Measurements from ENCODE around the gene TSPAN10.
"Not testable (repeated sequence)": the region's sequence is repeated elsewhere in the genome, so short reads cannot be mapped to it uniquely, and the experiment has no call there.

Gene TSPAN10

DNA sequence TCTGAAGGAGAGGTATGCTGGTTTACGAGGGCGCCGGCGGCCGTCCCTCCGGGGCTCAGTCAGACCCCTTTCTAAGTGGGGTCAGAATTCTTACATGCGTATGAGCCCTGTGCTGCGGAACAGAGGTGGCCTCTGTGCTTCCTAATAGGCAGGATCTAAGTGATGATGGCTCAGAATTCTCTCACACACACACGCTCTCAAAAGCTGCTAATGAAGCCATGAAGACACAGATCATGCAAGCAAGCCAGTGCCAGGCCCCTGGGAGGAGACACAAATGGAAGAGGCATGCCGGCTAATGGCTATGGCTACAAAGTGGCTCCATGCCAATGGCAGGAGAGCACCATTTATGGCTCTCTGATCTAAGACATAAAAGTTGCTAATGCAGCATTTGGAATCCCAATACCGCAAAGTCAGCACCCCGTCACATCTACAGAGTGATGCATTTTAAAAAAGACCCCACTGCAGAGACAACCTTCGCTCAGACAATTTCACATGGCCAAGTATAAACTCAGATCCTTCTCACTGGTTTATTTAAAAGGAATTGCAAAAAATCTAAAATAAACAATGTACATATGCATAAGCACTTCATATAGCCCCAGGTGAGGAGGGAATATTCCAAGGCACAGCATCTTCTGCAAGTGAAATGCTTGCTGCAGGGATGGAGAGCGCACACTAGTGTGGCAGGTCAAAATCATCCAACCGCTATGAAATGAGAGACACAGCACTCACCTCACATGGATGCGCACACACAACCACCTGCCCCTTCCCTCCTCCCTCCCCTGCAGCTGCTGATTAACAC lies 24.6 kb upstream of the TSPAN10 start:
- no peak for DNase-seq
- no peak for ATAC-seq
- Mint-ChIP-seq H3K36me3 (ENCODE audit: low read depth) (peaks cover 48% of the 10 kb centered on the region), H3K27ac (no peak overlapping the region), H3K9me3 (no peaks in the 10 kb centered on the region), H3K27me3 (no peaks in the 10 kb centered on the region), H3K4me1 (peaks cover 47% of the 10 kb centered on the region), H3K4me3 (no peak overlapping the region)

DNA sequence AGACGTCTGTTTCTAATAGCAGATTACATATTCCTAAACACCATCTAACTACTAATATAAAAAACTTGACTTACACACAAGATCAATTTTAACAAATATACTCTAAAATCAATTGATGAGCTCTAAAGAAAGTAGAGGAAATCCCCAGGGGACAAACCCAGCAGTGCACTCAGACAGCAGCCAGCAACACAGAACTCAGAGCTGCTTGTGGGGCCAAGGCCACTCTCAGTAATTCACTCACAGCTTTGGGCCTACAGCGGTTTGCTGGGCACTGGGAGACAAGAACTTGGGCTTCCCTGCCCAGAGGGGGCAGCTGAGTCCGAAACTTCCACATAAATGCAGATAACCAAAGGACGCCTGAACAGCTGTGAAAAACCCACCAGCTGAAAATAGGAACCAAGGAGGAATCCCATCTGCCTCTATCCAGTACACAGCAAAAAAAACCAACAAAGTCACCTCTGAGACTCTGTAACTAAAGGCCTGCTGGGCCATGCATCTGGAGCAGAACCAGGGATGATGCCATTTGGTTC lies 21.5 kb upstream of the TSPAN10 start:
- Mint-ChIP-seq H3K4me3 (no peak overlapping the region), H3K36me3 (ENCODE audit: low read depth) (peaks cover 49% of the 10 kb centered on the region), H3K27me3 (no peaks in the 10 kb centered on the region), H3K4me1 (peaks cover 36% of the 10 kb centered on the region), H3K9me3 (no peaks in the 10 kb centered on the region), H3K27ac (peak overlapping the region; percentile 93)
- DNase-seq (no peak), ATAC-seq (no peak)

GRCh38 chr17:81616877-81617276 lies 20.1 kb upstream of the TSPAN10 start:
- DNase-seq (no peak), ATAC-seq (no peak)
- no peak overlapping the region for H3K27ac Mint-ChIP-seq
- no peaks in the 10 kb centered on the region for H3K27me3 Mint-ChIP-seq
- no peak overlapping the region for H3K4me3 Mint-ChIP-seq
- peaks cover 36% of the 10 kb centered on the region for H3K4me1 Mint-ChIP-seq
- peaks cover 62% of the 10 kb centered on the region for H3K36me3 Mint-ChIP-seq (ENCODE audit: low read depth)
- H3K9me3 Mint-ChIP-seq: no peaks in the 10 kb centered on the region

GRCh38 chr17:81618307-81618706 lies 18.7 kb upstream of the TSPAN10 start:
- H3K36me3 Mint-ChIP-seq (ENCODE audit: low read depth): peaks cover 55% of the 10 kb centered on the region
- not testable (repeated sequence) for H3K27me3 Mint-ChIP-seq, H3K27ac Mint-ChIP-seq, H3K4me3 Mint-ChIP-seq, DNase-seq, H3K9me3 Mint-ChIP-seq, ATAC-seq
- H3K4me1 Mint-ChIP-seq: peaks cover 34% of the 10 kb centered on the region

DNA sequence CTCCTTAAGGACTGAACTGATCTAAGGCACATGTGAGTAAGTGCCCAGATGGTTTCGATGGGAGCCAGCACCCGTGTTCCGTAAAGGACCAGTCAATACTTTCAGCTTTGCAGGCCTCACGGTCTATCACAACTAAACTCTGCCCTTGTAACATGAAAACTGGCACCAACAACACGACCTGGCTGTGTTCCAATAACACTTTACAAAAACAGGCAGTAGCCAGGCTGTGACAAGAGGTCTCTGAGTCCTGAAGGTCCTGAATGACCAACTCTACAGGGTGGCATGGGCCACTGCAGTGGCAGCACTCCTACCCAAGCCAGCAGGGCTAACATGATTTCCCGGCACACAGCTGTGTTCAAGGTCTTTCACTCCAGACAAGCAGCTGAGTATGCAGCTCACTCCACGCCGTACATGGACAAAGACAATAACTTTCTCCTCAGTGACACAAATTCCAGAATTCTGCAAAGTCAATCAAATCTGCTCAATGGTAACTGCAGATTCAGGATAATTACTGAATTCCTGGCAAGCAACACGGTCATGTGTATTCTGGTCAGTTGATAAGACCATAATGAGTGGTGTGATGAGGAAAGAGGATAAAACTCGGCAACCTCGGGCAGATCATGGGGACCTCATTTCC lies 15.4 kb upstream of the TSPAN10 start:
- DNase-seq: no peak
- no peak for ATAC-seq
- Mint-ChIP-seq H3K9me3 (no peaks in the 10 kb centered on the region), H3K36me3 (ENCODE audit: low read depth) (peaks cover 57% of the 10 kb centered on the region), H3K27me3 (no peaks in the 10 kb centered on the region), H3K27ac (no peak overlapping the region), H3K4me1 (peaks cover 7% of the 10 kb centered on the region), H3K4me3 (no peak overlapping the region)

GRCh38 chr17:81630274-81630673 lies 6.7 kb upstream of the TSPAN10 start:
- Mint-ChIP-seq H3K4me3 (no peak overlapping the region), H3K36me3 (ENCODE audit: low read depth) (peaks cover 37% of the 10 kb centered on the region), H3K27me3 (no peaks in the 10 kb centered on the region), H3K4me1 (peaks cover 13% of the 10 kb centered on the region), H3K9me3 (no peaks in the 10 kb centered on the region), H3K27ac (no peak overlapping the region)
- DNase-seq: no peak
- ATAC-seq: no peak

GRCh38 chr17:81631482-81631881 lies 5.5 kb upstream of the TSPAN10 start:
- peaks cover 30% of the 10 kb centered on the region for H3K36me3 Mint-ChIP-seq (ENCODE audit: low read depth)
- H3K27me3 Mint-ChIP-seq: no peaks in the 10 kb centered on the region
- H3K27ac Mint-ChIP-seq: no peak overlapping the region
- no peaks in the 10 kb centered on the region for H3K9me3 Mint-ChIP-seq
- peaks cover 25% of the 10 kb centered on the region for H3K4me1 Mint-ChIP-seq
- ATAC-seq (no peak), DNase-seq (no peak)
- no peak overlapping the region for H3K4me3 Mint-ChIP-seq

GRCh38 chr17:81635431-81635830 lies 1.6 kb upstream of the TSPAN10 start:
- H3K27ac Mint-ChIP-seq: peak overlapping the region; percentile 95
- peak overlapping the region; percentile 97 for H3K4me3 Mint-ChIP-seq
- no peak for DNase-seq
- no peak for ATAC-seq
- H3K27me3 Mint-ChIP-seq: no peaks in the 10 kb centered on the region
- peaks cover 28% of the 10 kb centered on the region for H3K4me1 Mint-ChIP-seq
- H3K36me3 Mint-ChIP-seq (ENCODE audit: low read depth): peaks cover 11% of the 10 kb centered on the region
- no peaks in the 10 kb centered on the region for H3K9me3 Mint-ChIP-seq

- ATAC-seq (peak; percentile 9), DNase-seq (no peak)
- Mint-ChIP-seq H3K9me3 (no peaks in the 10 kb centered on the region), H3K27ac (peak overlapping the region; percentile 95), H3K27me3 (no peaks in the 10 kb centered on the region), H3K36me3 (ENCODE audit: low read depth) (peaks cover 11% of the 10 kb centered on the region), H3K4me1 (peaks cover 26% of the 10 kb centered on the region), H3K4me3 (peak overlapping the region; percentile 97)
Observed at GRCh38 chr17:81635973-81636504, 957 bp upstream of the TSPAN10 start.

DNA sequence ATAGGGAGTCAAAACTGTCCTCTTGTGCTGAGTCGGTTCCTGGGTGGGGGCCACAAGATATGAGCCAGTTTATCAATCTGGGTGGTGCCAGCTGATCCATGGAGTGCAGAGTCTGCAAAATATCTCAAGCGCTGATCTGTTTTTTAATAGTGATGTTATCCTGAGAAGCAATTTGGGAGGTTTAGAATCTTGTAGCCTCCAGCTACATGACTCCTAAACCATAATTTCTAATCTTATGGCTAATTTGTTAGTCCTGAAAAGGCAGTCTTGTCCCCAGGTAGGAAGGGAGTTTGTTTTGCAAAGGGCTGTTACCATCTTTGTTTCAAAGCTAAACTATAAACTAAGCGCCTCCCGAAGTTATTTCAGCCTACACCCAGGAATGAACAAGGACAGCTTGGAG lies 1.7 kb downstream of the TSPAN10 start:
- ATAC-seq (no peak), DNase-seq (no peak)
- no peaks in the 10 kb centered on the region for H3K27me3 Mint-ChIP-seq
- H3K4me3 Mint-ChIP-seq: no peak overlapping the region
- H3K9me3 Mint-ChIP-seq: no peaks in the 10 kb centered on the region
- H3K27ac Mint-ChIP-seq: no peak overlapping the region
- peaks cover 2% of the 10 kb centered on the region for H3K36me3 Mint-ChIP-seq (ENCODE audit: low read depth)
- H3K4me1 Mint-ChIP-seq: peaks cover 21% of the 10 kb centered on the region

GRCh38 chr17:81640011-81640410 lies 3.0 kb downstream of the TSPAN10 start:
- H3K4me3 Mint-ChIP-seq: no peak overlapping the region
- H3K9me3 Mint-ChIP-seq: no peaks in the 10 kb centered on the region
- H3K27me3 Mint-ChIP-seq: no peaks in the 10 kb centered on the region
- H3K4me1 Mint-ChIP-seq: peaks cover 15% of the 10 kb centered on the region
- H3K27ac Mint-ChIP-seq: no peak overlapping the region
- ATAC-seq: no peak
- H3K36me3 Mint-ChIP-seq (ENCODE audit: low read depth): peaks cover 2% of the 10 kb centered on the region
- DNase-seq: no peak

DNA sequence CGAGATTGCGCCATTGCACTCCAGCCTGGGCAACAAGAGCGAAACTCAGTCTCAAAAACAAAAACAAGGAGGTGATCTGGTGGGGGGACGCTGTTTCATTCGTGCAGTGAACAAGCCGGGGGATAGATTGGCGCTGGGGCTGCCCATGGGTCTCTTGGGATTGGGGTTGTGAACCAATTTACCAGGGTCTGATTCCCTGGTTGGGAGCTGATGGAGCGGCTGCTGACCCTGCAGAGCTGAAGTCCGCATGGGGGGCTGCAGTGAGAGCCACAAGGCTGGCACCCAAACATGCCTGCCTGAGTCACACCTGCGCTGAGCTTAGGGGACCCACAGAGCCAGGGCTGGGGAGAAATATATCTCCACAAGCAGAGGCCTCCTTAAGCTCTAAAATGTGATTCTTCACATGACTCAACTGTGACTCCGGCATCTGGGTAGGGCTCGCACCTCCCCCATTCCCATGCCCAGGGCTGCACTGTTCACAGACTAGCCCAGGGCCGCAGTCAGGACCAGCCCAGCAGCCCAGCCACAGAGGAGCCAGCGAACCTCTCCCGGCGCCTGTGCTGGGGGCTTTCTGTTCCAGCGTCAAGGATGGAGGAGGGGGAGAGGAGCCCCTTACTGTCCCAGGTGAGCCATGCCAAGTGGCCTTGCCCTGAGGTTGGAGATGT lies 5.0 kb downstream of the TSPAN10 start:
- no peak for ATAC-seq
- Mint-ChIP-seq H3K36me3 (ENCODE audit: low read depth) (no peaks in the 10 kb centered on the region), H3K4me3 (no peak overlapping the region), H3K27me3 (peaks cover 2% of the 10 kb centered on the region), H3K4me1 (peaks cover 3% of the 10 kb centered on the region), H3K27ac (no peak overlapping the region), H3K9me3 (no peaks in the 10 kb centered on the region)
- DNase-seq: no peak

- ATAC-seq (no peak), DNase-seq (no peak)
- H3K27me3 Mint-ChIP-seq: peaks cover 19% of the 10 kb centered on the region
- H3K9me3 Mint-ChIP-seq: no peaks in the 10 kb centered on the region
- H3K36me3 Mint-ChIP-seq (ENCODE audit: low read depth): no peaks in the 10 kb centered on the region
- H3K4me1 Mint-ChIP-seq: no peaks in the 10 kb centered on the region
- no peak overlapping the region for H3K4me3 Mint-ChIP-seq
- no peak overlapping the region for H3K27ac Mint-ChIP-seq
Observed at GRCh38 chr17:81644496-81644895, 7.5 kb downstream of the TSPAN10 start.

- Mint-ChIP-seq H3K36me3 (ENCODE audit: low read depth) (no peaks in the 10 kb centered on the region), H3K4me1 (no peaks in the 10 kb centered on the region), H3K27ac (no peak overlapping the region), H3K27me3 (peaks cover 22% of the 10 kb centered on the region), H3K4me3 (no peak overlapping the region), H3K9me3 (no peaks in the 10 kb centered on the region)
- DNase-seq: no peak
- peak; percentile 8 for ATAC-seq
Observed at GRCh38 chr17:81644976-81645952, 8.3 kb downstream of the TSPAN10 start.

Data from activated naive CD8-positive, alpha-beta T cell treated with anti-CD3 and anti-CD28 coated beads, Interleukin-2, amount 50 U/mL, for 24 hours (primary cell).